ENCODE measurements around the gene DDB1. TPM values are rescaled to one million over a fixed set of nuclear protein-coding genes. Genes with fewer than 3 reads are reported as not detected.

DDB1 gene
- polyA plus RNA-seq, 2 donors = 51.3 to 78.7 TPM

DNA sequence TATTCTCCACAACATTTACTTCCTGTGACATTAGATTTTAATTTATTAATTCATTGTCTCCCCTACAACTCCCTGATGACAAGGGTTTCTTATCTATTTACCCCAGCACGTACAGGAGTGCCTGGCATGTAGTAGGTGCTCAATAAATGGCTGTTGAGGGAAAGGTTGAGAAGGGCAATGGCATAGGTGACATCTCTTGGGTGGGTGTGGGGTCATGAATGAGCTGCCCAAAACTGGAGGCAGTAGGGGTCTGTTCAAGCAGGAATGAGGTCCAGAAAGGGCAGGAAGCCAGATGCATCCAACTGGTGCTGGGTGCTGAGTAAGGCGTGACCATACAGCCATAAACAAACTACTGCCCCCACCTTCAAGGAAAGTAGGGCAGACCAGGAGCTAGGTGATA lies 40.5 kb downstream of the DDB1 start:
- H3K27ac ChIP-seq (ENCODE audit: low read depth in 2 of 2, low read length in 1 of 2) = no peak overlapping the region
- 92 to 96% methylated on average over 2 of the region's 2 CpGs for WGBS, 2 donors
- H3K36me3 ChIP-seq (ENCODE audit: control insufficient read depth in 2 of 2, insufficient read depth in 2 of 2, low read length in 1 of 2) = no peaks in the 10 kb centered on the region
- no peaks in the 10 kb centered on the region for H3K9me3 ChIP-seq (ENCODE audit: control insufficient read depth in 2 of 2, insufficient read depth in 1 of 2, low read depth in 1 of 2, low read length in 1 of 2)
- peaks cover 4 to 18% of the 10 kb centered on the region in 2 donors for H3K4me1 ChIP-seq (ENCODE audit: control insufficient read depth in 2 of 2, insufficient read depth in 2 of 2, low read length in 1 of 2)
- H3K4me3 ChIP-seq (ENCODE audit: low read depth in 1 of 2, low read length in 2 of 2) = no peak overlapping the region
- no peaks in the 10 kb centered on the region for H3K27me3 ChIP-seq (ENCODE audit: control insufficient read depth in 1 of 2, insufficient read depth in 2 of 2, low read length in 2 of 2)

DNA sequence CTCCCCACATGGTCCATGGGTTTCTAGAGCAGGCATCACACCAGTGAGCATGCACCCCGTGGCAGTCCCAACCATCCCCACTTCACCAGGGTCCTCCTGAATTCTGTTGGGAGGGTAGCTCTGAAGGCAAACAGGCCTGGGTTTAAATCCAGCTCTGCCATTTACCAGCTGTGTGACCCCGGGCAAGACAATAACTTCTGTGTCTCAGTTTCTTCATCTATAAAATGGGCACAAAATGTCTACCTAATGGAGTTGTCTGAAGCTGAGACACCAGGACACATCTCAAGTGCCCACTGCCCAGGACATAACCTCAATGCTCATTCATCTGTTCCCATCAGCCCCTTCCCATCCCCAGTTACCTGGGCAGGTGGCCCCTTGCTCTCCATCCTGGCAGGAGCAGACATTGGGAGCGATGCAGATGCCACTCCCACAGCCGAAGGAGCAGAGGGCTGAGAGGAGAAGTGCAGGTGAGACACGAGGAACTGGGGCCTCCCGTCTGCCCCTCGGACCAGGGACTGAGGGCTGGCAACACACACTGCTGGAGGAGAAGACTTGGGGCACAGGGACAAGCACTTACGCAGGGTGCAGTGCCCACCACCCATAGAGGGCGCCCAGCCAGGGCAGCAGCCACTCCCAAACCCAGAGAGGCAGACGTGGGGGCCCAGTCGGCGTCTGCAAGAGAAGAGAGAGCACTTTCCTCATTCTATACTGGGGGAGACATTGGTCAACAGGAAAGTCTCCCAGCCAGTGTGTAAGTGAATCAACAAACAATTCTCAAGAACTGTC lies 41.8 kb downstream of the DDB1 start:
- WGBS, 2 donors = 84 to 87% methylated on average over 12 of the region's 12 CpGs
- Histone ChIP-seq H3K27ac (ENCODE audit: low read depth in 2 of 2, low read length in 1 of 2) (no peak overlapping the region), H3K9me3 (ENCODE audit: control insufficient read depth in 2 of 2, insufficient read depth in 1 of 2, low read depth in 1 of 2, low read length in 1 of 2) (no peaks in the 10 kb centered on the region), H3K36me3 (ENCODE audit: control insufficient read depth in 2 of 2, insufficient read depth in 2 of 2, low read length in 1 of 2) (no peaks in the 10 kb centered on the region), H3K4me3 (ENCODE audit: low read depth in 1 of 2, low read length in 2 of 2) (no peak overlapping the region), H3K4me1 (ENCODE audit: control insufficient read depth in 2 of 2, insufficient read depth in 2 of 2, low read length in 1 of 2) (peaks cover 4 to 15% of the 10 kb centered on the region in 2 donors), H3K27me3 (ENCODE audit: control insufficient read depth in 1 of 2, insufficient read depth in 2 of 2, low read length in 2 of 2) (no peaks in the 10 kb centered on the region)

DNA sequence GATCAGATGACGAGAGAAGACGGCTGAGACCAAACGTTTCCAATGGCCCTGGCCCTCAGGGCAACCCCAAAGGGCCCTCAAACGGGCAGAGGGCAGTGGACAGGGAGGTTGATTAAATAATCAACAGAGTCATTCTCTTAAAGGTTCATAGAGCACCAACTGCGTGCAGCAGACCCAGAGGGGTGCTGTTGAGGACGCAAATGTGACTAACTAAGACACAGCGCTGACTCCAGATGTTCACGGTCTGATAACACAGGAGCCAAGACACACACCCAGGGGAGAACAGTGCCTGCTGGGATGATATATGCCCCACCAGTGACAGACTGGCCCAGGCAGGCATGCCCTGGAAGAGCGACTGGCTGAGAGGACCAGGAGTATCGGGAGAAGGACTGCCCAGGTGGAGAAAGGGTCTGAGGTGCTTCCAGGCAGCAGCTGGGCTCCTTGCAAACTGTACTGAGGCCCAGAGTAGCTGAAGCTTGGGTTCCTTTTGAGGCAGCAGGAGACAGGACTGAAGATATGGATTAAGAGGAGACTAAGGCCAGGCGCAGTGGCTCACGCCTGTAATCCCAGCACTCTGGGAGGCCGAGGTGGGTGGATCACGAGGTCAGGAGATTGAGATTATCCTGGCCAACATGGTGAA lies 45.4 kb downstream of the DDB1 start:
- Histone ChIP-seq H3K9me3 (ENCODE audit: control insufficient read depth in 2 of 2, insufficient read depth in 1 of 2, low read depth in 1 of 2, low read length in 1 of 2) (no peaks in the 10 kb centered on the region), H3K27ac (ENCODE audit: low read depth in 2 of 2, low read length in 1 of 2) (no peak overlapping the region), H3K27me3 (ENCODE audit: control insufficient read depth in 1 of 2, insufficient read depth in 2 of 2, low read length in 2 of 2) (no peaks in the 10 kb centered on the region), H3K4me1 (ENCODE audit: control insufficient read depth in 2 of 2, insufficient read depth in 2 of 2, low read length in 1 of 2) (no peaks in the 10 kb centered on the region), H3K36me3 (ENCODE audit: control insufficient read depth in 2 of 2, insufficient read depth in 2 of 2, low read length in 1 of 2) (peaks cover 0 to 2% of the 10 kb centered on the region in 2 donors), H3K4me3 (ENCODE audit: low read depth in 1 of 2, low read length in 2 of 2) (no peak overlapping the region)
- 81% methylated on average over 14 of the region's 14 CpGs for WGBS, 2 donors

DNA sequence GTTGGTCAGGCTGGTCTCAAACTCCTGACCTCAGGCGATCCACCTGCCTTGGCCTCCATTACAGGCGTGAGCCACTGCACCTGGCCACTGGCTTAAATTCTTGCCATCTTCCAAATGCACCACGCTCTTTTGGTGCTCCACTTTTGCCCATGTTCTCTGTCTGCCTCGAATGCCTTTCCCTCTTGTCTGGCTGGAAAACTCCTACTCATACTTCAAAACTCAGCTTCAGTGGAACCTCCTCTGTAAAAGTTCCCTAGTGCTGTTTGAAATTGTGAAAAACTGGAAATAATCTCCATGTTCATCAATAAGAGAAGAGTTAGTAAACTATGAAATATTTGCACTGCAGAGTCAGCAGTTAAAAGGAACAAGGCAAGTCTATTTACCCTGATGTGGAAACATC lies 49.3 kb downstream of the DDB1 start:
- Histone ChIP-seq H3K36me3 (ENCODE audit: control insufficient read depth in 2 of 2, insufficient read depth in 2 of 2, low read length in 1 of 2) (peaks cover 0 to 2% of the 10 kb centered on the region in 2 donors), H3K9me3 (ENCODE audit: control insufficient read depth in 2 of 2, insufficient read depth in 1 of 2, low read depth in 1 of 2, low read length in 1 of 2) (no peaks in the 10 kb centered on the region), H3K27ac (ENCODE audit: low read depth in 2 of 2, low read length in 1 of 2) (no peak overlapping the region), H3K4me1 (ENCODE audit: control insufficient read depth in 2 of 2, insufficient read depth in 2 of 2, low read length in 1 of 2) (peaks cover 0 to 12% of the 10 kb centered on the region in 2 donors), H3K4me3 (ENCODE audit: low read depth in 1 of 2, low read length in 2 of 2) (no peak overlapping the region), H3K27me3 (ENCODE audit: control insufficient read depth in 1 of 2, insufficient read depth in 2 of 2, low read length in 2 of 2) (no peaks in the 10 kb centered on the region)
- WGBS, 2 donors = 93 to 94% methylated on average over 4 of the region's 4 CpGs

DNA sequence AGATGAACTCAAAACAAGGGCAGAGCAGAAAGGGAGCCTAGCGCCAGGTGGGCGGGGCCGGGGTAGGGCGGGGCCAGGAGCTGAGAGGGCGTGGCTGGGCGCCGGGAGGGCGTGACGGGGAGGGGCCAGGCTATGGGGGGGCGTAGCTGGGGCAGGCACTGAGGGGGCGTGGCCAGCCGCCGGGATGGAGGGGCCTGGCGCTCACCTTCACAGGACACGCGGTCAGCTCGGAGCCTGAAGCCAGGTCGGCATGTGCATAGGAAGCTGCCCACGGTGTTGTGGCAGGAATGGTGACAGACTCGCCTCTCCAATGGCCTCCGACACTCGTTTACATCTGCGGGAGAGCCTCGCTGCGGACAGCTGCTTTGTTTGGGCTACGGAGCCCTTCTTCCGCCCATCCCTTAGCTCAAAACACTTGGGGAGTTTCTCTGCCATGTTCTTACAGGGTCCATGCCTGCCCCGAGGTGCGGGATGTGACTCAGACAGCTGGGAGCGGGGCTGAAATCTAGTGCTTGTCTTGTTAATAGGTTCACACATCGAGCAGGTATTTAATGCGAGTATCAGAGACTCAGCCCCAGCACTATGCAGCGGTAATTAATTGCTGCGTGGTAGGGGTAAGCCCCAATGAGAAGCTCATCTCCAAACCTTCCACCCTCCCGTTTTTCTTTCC lies 51.2 kb downstream of the DDB1 start:
- H3K9me3 ChIP-seq (ENCODE audit: control insufficient read depth in 2 of 2, insufficient read depth in 1 of 2, low read depth in 1 of 2, low read length in 1 of 2) = no peaks in the 10 kb centered on the region
- H3K4me1 ChIP-seq (ENCODE audit: control insufficient read depth in 2 of 2, insufficient read depth in 2 of 2, low read length in 1 of 2) = peaks cover 0 to 12% of the 10 kb centered on the region in 2 donors
- WGBS, 2 donors = 39 to 43% methylated on average over 30 to 35 of the region's 35 CpGs
- H3K27me3 ChIP-seq (ENCODE audit: control insufficient read depth in 1 of 2, insufficient read depth in 2 of 2, low read length in 2 of 2) = no peaks in the 10 kb centered on the region
- no peak overlapping the region for H3K27ac ChIP-seq (ENCODE audit: low read depth in 2 of 2, low read length in 1 of 2)
- H3K36me3 ChIP-seq (ENCODE audit: control insufficient read depth in 2 of 2, insufficient read depth in 2 of 2, low read length in 1 of 2) = peaks cover 0 to 2% of the 10 kb centered on the region in 2 donors
- peak overlapping the region; percentile 18 to 23 for H3K4me3 ChIP-seq (ENCODE audit: low read depth in 1 of 2, low read length in 2 of 2)

DNA sequence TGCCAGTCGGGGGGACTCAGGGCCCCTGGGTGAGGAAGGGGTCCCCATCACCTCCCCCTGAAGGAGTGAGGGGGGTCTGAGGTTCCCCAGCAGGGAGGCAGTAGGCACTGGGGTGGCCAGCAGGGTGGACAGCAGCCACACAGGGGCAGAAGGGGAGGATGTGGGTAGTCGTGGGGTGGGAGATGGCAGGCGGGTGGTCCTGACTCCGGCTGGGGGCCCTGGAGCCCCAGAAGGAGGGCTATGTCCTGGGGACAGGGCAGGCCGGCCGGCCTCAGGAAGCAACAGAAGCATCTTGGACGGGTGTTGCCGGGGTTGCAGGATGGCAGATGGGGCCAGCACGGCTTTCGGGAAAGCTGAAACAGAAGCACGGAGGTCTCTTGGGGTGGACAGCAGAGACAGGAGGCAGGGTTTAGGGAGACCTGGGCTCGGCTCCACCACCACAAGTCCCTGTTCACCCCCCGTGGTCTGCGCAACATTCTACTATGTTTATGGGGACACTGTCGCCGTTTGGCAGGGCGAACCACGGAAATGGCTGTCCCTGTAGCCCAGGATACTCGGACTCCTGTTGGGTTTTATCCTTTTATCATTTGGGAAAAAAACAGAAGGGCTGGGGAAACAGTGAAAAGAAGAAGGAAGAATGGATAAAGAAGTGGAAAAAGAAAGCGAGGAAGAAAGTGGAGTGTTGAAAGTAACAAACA lies 51.9 kb downstream of the DDB1 start:
- peaks cover 0 to 2% of the 10 kb centered on the region in 2 donors for H3K36me3 ChIP-seq (ENCODE audit: control insufficient read depth in 2 of 2, insufficient read depth in 2 of 2, low read length in 1 of 2)
- H3K9me3 ChIP-seq (ENCODE audit: control insufficient read depth in 2 of 2, insufficient read depth in 1 of 2, low read depth in 1 of 2, low read length in 1 of 2) = no peaks in the 10 kb centered on the region
- no peak overlapping the region for H3K4me3 ChIP-seq (ENCODE audit: low read depth in 1 of 2, low read length in 2 of 2)
- peaks cover 0 to 12% of the 10 kb centered on the region in 2 donors for H3K4me1 ChIP-seq (ENCODE audit: control insufficient read depth in 2 of 2, insufficient read depth in 2 of 2, low read length in 1 of 2)
- H3K27ac ChIP-seq (ENCODE audit: low read depth in 2 of 2, low read length in 1 of 2) = no peak overlapping the region
- WGBS, 2 donors = 86 to 89% methylated on average over 20 of the region's 20 CpGs
- no peaks in the 10 kb centered on the region for H3K27me3 ChIP-seq (ENCODE audit: control insufficient read depth in 1 of 2, insufficient read depth in 2 of 2, low read length in 2 of 2)

DNA sequence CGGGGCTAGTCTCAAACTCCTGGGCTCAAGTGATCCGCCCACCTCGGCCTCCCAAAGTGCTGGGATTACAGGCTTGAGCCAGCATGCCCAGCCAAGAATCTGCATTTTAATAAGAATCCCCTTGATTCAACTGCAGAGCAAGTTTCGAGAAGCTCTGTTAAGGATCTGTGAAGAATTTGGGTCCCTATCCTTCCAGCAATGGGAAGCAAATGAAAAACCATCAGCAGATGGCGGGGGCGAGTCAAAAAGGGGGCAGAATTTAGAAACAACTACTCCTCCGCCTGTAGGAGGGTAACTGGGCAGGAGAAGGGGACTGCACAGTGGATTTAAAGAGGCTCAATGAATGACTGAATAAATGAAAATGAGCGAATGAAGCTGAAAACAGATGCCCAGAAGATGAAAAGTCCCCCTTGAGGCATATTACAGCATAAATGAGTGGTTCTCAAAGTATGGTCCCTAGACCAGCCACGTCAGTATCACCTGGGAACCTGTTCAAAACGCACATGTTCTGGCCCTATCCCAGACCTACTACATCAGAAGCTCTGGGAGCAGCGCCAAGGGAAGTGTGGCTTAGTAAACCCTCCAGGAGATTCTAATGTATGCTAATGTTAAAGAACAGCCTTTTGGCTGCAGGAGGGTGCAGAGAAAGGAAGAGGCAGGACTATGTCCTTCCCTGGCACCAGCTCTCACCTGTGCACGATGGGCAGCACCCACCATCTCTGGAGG lies 52.8 kb downstream of the DDB1 start:
- Histone ChIP-seq H3K27me3 (ENCODE audit: control insufficient read depth in 1 of 2, insufficient read depth in 2 of 2, low read length in 2 of 2) (no peaks in the 10 kb centered on the region), H3K27ac (ENCODE audit: low read depth in 2 of 2, low read length in 1 of 2) (no peak overlapping the region), H3K9me3 (ENCODE audit: control insufficient read depth in 2 of 2, insufficient read depth in 1 of 2, low read depth in 1 of 2, low read length in 1 of 2) (no peaks in the 10 kb centered on the region), H3K4me1 (ENCODE audit: control insufficient read depth in 2 of 2, insufficient read depth in 2 of 2, low read length in 1 of 2) (peaks cover 0 to 12% of the 10 kb centered on the region in 2 donors), H3K4me3 (ENCODE audit: low read depth in 1 of 2, low read length in 2 of 2) (no peak overlapping the region), H3K36me3 (ENCODE audit: control insufficient read depth in 2 of 2, insufficient read depth in 2 of 2, low read length in 1 of 2) (no peaks in the 10 kb centered on the region)
- WGBS, 2 donors = 57 to 67% methylated on average over 12 of the region's 12 CpGs

DNA sequence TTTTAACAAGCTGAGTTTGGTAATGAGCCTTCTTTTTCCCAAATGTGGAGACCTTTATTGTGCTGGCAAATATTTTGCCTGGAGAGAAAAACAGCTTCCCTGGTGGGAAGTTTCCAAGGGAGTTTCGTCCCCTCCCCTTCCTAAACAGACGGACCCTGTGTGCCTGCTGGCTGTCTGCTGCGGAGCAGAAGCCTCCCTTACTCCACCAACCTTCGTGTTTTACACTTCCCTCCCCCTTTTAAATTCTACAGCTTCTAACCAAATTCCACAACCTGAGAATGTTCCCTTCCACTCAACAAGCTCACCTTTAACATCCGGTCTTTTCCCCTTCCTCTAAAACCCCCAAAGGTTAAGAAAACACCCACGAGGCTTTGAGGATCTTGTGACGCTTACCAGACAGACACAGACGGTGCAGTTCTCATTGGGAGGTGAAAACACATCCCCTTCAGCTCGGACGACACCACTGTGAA lies 54.9 kb downstream of the DDB1 start:
- 64 to 67% methylated on average over 10 of the region's 10 CpGs for WGBS, 2 donors
- no peaks in the 10 kb centered on the region for H3K27me3 ChIP-seq (ENCODE audit: control insufficient read depth in 1 of 2, insufficient read depth in 2 of 2, low read length in 2 of 2)
- H3K27ac ChIP-seq (ENCODE audit: low read depth in 2 of 2, low read length in 1 of 2) = no peak overlapping the region
- no peaks in the 10 kb centered on the region for H3K9me3 ChIP-seq (ENCODE audit: control insufficient read depth in 2 of 2, insufficient read depth in 1 of 2, low read depth in 1 of 2, low read length in 1 of 2)
- H3K4me1 ChIP-seq (ENCODE audit: control insufficient read depth in 2 of 2, insufficient read depth in 2 of 2, low read length in 1 of 2) = peaks cover 5 to 26% of the 10 kb centered on the region in 2 donors
- no peaks in the 10 kb centered on the region for H3K36me3 ChIP-seq (ENCODE audit: control insufficient read depth in 2 of 2, insufficient read depth in 2 of 2, low read length in 1 of 2)
- H3K4me3 ChIP-seq (ENCODE audit: low read depth in 1 of 2, low read length in 2 of 2) = no peak overlapping the region
